K562 (cell line): ENCODE measurements around the gene C3orf52. TPM values are rescaled to one million over a fixed set of nuclear protein-coding genes. Genes with fewer than 3 reads are reported as not detected.

ENCODE experiments used
- ATF1 ChIP-seq, 2 experiments: fragments of 450-650 bp in 1 of 2; IDR thresholded peaks; 2 replicates each; pipeline ENCODE4 v1.6.1; 2016; ENCODE audit warnings: missing compliant biosample characterization in 1 of 2, missing genetic modification characterization in 1 of 2
- BACH1 ChIP-seq: fragments of 200-800 bp; sonication (Bioruptor generic); IDR thresholded peaks from 2 replicates; pipeline ENCODE4 v1.6.1; 2016; ENCODE audit warnings: missing genetic modification characterization, missing compliant biosample characterization
- CHAMP1 ChIP-seq: fragments of 450-650 bp; IDR thresholded peaks from 2 replicates; pipeline ENCODE4 v1.6.1; 2016; ENCODE audit warnings: mild to moderate bottlenecking
- CUX1 ChIP-seq: fragments of 200-800 bp; sonication (Bioruptor generic); IDR thresholded peaks from 2 replicates; pipeline ENCODE4 v1.6.1; 2016; ENCODE audit warnings: missing genetic modification characterization, missing compliant biosample characterization
- GMEB1 ChIP-seq: fragments of 250-450 bp; sonication (Bioruptor Pico); IDR thresholded peaks from 2 replicates; pipeline ENCODE4 v1.4.0; 2020; ENCODE audit warnings: mild to moderate bottlenecking
- NELFE ChIP-seq: IDR thresholded peaks from 2 replicates; pipeline ENCODE4 v1.6.1; 2011; ENCODE audit warnings: mild to moderate bottlenecking; ENCODE audit not compliant: insufficient read depth, insufficient read length
- PHB2 ChIP-seq: fragments of 450-650 bp; IDR thresholded peaks from 2 replicates; pipeline ENCODE4 v1.6.1; 2017; ENCODE audit warnings: low read depth
- PHTF2 ChIP-seq: fragments of 250-450 bp; sonication (Bioruptor Pico); IDR thresholded peaks from 2 replicates; pipeline ENCODE4 v1.5.0; 2021; ENCODE audit warnings: mild to moderate bottlenecking
- POLR2A ChIP-seq: fragments of 450-650 bp; conservative IDR thresholded peaks from 2 replicates; pipeline ENCODE4 v1.6.1; 2016
- POLR2G ChIP-seq: fragments of 200-400 bp; formaldehyde crosslinking; IDR thresholded peaks from 2 replicates; pipeline ENCODE4 v1.6.1; 2017; ENCODE audit warnings: low read depth, mild to moderate bottlenecking, antibody characterized with exemption, low read length, moderate library complexity
- RBM17 ChIP-seq: fragments of 200-400 bp; formaldehyde crosslinking; IDR thresholded peaks from 2 replicates; pipeline ENCODE4 v1.6.1; 2017; ENCODE audit warnings: low read depth, mild to moderate bottlenecking, low read length, borderline replicate concordance
- SNRNP70 ChIP-seq: fragments of 200-400 bp; formaldehyde crosslinking; optimal IDR thresholded peaks from 2 replicates; pipeline ENCODE3; 2017; ENCODE audit warnings: low read depth, low read length
- ZNF253 ChIP-seq: fragments of 250-450 bp; sonication (Bioruptor Pico); conservative IDR thresholded peaks from 2 replicates; pipeline ENCODE4 v1.6.1; 2021; ENCODE audit warnings: mild to moderate bottlenecking
- ZNF41 ChIP-seq: fragments of 250-450 bp; sonication (Bioruptor Pico); conservative IDR thresholded peaks from 2 replicates; pipeline ENCODE4 v1.4.0; 2020; ENCODE audit warnings: mild to moderate bottlenecking
- ZNF785 ChIP-seq: fragments of 250-450 bp; sonication (Bioruptor Pico); IDR thresholded peaks from 2 replicates; pipeline ENCODE4 v1.4.0; 2020; ENCODE audit warnings: mild to moderate bottlenecking
- polyA plus RNA-seq, 8 experiments: library from polyadenylated mRNA; depleted of rRNA in 4 of 8; stranded (reverse) in 5 of 8; unstranded in 3 of 8; fragments of >200 nt; fragmentation: Nextera tagmentation in 2 of 8; fragmentation: Illumina TruSeq in 1 of 8; extraction: Ambion mirVana in 2 of 8; extraction: Trizol in 1 of 8; gene quantifications; 2 replicates each; pipeline versions ENCODE4 v1.2.1 to v1.2.3, GENCODE V29; 2011 to 2014; ENCODE audit warnings: inconsistent platforms in 1 of 8, missing spikeins in 1 of 8
- total RNA-seq, 7 experiments: library from RNA; depleted of rRNA in 6 of 7; stranded (reverse); fragments of >200 nt in 6 of 7; fragmentation: Illumina TruSeq in 2 of 7; extraction: Trizol in 2 of 7; gene quantifications; 2 replicates each; pipeline versions ENCODE4 v1.2.1 to v1.2.3, GENCODE V29; 2011 to 2021; ENCODE audit warnings: low replicate concordance in 1 of 7

Gene C3orf52
- total and polyA plus RNA-seq, 9 of the 15 experiments (the other 6 are each of a cell fraction or from before 2014, with no cell fraction given): 2.8 to 6.1 (median 3.8) TPM

GRCh38 chr3:112086076-112086854 lies at the start of gene C3orf52 (continued):
- TF ChIP-seq CUX1: no peak
- no peak for TF ChIP-seq ATF1 (CRISPR knock-in tag; IDR thresholded peaks at IDR 0.05)
- 0 out of 2 replicates have a peak, but pooled peaks have one; percentile 30 for TF ChIP-seq ATF1 (tag; IDR thresholded peaks at IDR 0.05)
- TF ChIP-seq BACH1: no peak
- TF ChIP-seq PHTF2: no peak
- TF ChIP-seq GMEB1 (CRISPR knock-in tag): no peak
- TF ChIP-seq ZNF785 (CRISPR knock-in tag): no peak
- no peak for TF ChIP-seq CHAMP1
- no peak for TF ChIP-seq ZNF41
- TF ChIP-seq SNRNP70: no peak
- TF ChIP-seq POLR2A: peak; percentile 68
- no peak for TF ChIP-seq NELFE
- TF ChIP-seq RBM17: no peak
- no peak for TF ChIP-seq ZNF253
- peak; percentile 89 for TF ChIP-seq POLR2G
- TF ChIP-seq PHB2: no peak
